GM10266 (cell line): ENCODE measurements around the gene LARGE1.
"Not testable (repeated sequence)": the region's sequence is repeated elsewhere in the genome, so short reads cannot be mapped to it uniquely, and the experiment has no call there.

Experiments used
- DNase-seq: peaks from one replicate; pipeline ENCODE4 v3.0.0; 2012; ENCODE audit errors: extremely low spot score
- TF ChIP-seq, protein P1 (sequence below): IDR thresholded peaks from 2 replicates; pipeline ENCODE4 v1.5.1; 2012; ENCODE audit warnings: mild to moderate bottlenecking, low read depth; ENCODE audit not compliant: control insufficient read depth, insufficient read depth; ENCODE audit errors: missing control alignments

LARGE1 gene

GRCh38 chr22:33861216-33861875, 58.9 kb downstream of the LARGE1 start:
- TF ChIP-seq, protein P1, sequence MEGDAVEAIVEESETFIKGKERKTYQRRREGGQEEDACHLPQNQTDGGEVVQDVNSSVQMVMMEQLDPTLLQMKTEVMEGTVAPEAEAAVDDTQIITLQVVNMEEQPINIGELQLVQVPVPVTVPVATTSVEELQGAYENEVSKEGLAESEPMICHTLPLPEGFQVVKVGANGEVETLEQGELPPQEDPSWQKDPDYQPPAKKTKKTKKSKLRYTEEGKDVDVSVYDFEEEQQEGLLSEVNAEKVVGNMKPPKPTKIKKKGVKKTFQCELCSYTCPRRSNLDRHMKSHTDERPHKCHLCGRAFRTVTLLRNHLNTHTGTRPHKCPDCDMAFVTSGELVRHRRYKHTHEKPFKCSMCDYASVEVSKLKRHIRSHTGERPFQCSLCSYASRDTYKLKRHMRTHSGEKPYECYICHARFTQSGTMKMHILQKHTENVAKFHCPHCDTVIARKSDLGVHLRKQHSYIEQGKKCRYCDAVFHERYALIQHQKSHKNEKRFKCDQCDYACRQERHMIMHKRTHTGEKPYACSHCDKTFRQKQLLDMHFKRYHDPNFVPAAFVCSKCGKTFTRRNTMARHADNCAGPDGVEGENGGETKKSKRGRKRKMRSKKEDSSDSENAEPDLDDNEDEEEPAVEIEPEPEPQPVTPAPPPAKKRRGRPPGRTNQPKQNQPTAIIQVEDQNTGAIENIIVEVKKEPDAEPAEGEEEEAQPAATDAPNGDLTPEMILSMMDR: no peak

GRCh38 chr22:33860386-33860785, 59.9 kb downstream of the LARGE1 start:
- no peak for DNase-seq
- TF ChIP-seq, protein P1: no peak

More at GRCh38 chr22:33861216-33861875, 58.9 kb downstream of the LARGE1 start:
- DNase-seq: no peak

DNA sequence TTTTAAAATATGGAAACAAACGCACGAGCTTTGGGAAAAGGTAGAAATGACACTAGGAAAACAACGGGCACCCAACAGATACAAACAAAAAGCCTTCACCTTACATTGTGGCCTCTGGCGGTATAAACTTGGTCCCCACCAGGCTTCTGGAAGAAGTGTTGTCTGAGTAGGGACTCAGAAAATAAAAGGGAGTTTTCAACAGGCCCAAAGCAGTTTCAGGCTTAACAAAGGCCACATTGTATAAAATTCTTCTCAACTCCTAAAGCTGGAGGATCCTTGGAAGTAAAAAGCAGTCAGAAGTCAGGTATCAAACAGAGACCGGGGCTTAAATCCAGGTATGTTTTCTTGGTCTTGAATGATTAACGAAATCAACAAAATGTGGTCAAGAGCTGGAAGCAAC, 61.0 kb downstream of the LARGE1 start:
- TF ChIP-seq, protein P1: no peak
- no peak for DNase-seq

DNA sequence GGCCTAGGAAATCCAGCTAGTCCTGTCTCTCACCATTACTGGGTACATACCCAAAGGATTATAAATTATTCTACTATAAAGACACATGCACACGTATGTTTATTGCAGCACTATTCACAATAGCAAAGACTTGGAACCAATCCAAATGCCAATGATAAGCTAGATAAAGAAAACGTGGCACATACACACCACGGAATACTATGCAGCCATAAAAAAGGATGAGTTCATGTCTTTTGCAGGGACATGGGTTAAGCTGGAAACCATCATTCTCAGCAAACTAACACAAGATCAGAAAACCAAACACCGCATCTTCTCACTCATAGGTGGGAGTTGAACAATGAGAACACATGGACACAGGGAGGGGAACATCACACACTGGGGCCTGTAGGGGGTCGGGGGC, 61.6 kb downstream of the LARGE1 start:
- not testable (repeated sequence) for DNase-seq

GRCh38 chr22:33857767-33858166, 62.5 kb downstream of the LARGE1 start:
- not testable (repeated sequence) for DNase-seq

DNA sequence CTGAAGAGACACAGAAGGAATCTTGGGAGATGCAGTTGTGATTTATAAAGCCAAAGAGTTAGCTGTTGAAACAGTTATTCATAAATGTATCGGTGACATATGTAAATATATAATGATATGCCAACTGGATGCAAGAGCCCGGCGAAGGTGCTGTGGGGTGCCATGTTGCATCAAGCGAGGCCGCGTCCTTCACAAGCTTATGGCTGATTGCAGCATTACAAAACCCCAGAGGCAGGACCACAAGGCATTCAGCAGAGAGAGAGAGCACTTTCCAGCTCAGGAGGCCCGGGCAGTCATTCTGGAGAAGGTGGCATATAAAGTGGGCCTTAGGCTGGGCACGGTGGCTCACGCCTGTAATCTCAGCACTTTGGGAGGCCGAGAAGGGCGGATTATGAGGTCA, 65.6 kb downstream of the LARGE1 start:
- no peak for DNase-seq
- TF ChIP-seq, protein P1: no peak

DNA sequence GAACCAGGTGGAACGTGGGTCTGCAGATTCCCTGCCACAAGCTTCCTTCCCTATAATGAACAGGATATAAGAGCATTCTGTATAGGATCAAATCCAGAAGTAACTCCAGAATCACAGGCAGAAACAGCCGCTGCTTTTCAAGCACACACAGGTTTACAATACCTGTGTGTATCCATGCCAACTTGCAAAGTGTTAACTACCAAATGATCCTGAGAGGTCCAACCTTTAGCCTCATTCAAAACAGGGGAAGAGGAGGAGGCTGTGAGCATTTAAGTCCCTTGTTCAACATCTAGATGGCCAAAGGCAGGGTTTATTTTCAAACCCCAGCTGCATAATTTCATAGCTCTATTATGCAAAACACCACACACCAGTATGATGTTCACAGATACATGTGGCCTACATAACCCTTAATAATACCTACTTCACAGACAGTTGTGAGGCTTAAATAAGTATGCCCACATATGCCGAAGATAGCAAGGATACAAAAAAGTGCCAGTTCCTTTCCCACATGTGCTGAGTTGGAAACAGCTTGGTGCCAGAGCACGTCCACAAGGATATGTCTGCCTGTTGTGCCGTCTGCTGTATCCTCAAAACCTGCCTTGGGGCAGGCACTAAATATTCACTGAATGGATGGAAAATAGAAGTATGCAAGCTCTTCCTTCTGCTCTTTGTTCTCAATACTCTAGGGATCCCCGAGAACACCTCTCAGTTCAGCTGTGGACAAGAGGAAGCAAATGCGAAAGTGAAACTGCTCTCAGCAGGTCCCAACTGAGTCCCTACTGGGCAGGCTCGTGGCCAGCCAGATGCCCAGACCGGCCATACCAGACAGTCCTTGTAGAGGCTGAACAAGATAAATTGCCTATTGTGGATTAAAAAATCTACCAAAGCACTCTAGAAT, 66.8 kb downstream of the LARGE1 start:
- peak; percentile 24 for DNase-seq

More for the DNA sequence above, 66.8 kb downstream of the LARGE1 start:
- TF ChIP-seq, protein P1: no peak
